ENCODE data around the gene MB21D2. TPM values are rescaled to one million over a fixed set of nuclear protein-coding genes. Genes with fewer than 3 reads are reported as not detected.

MB21D2 gene
- total and polyA plus RNA-seq, 2 of the 8 experiments (the other 6 are each of a cell fraction or from before 2014, with no cell fraction given), result 10.0 to 21.0 TPM

GRCh38 chr3:192845526-192845855 is 72.2 kb downstream of the MB21D2 start (continued):
- TF ChIP-seq BRCA1 (IDR thresholded peaks at IDR 0.05; ENCODE audit: low read depth, low read length), result no peak
- TF ChIP-seq KDM1A (IDR thresholded peaks at IDR 0.05; ENCODE audit: borderline replicate concordance, low read length), result no peak
- no peak for TF ChIP-seq EGR1 (IDR thresholded peaks at IDR 0.05; ENCODE audit: borderline replicate concordance, low read depth, low read length)

Measured in H1 (cell line).